Stimulated activated naive CD4-positive, alpha-beta T cell (primary cell): ENCODE results near the gene SPIN1.

Experiments
- DNase-seq, 6 experiments: peaks; one replicate each; lab custom pipeline; 2025; lab: John Stamatoyannopoulos, UW

SPIN1 gene

GRCh38 chr9:88498880-88499279 lies 110.6 kb downstream of the SPIN1 start:
- DNase-seq: no peak

- no peak for DNase-seq
These were observed 112.8 kb downstream of the SPIN1 start for GRCh38 chr9:88501086-88501485.

- DNase-seq: no peak
These were observed 114.3 kb downstream of the SPIN1 start for GRCh38 chr9:88502552-88503034.

GRCh38 chr9:88503081-88503844 lies 115.0 kb downstream of the SPIN1 start:
- DNase-seq: no peak

- DNase-seq: no peak
These were observed 115.9 kb downstream of the SPIN1 start for GRCh38 chr9:88503845-88504764.

- DNase-seq: no peak
These were observed 120.1 kb downstream of the SPIN1 start for GRCh38 chr9:88508326-88508725.

- DNase-seq: no peak
These were observed 123.7 kb downstream of the SPIN1 start for GRCh38 chr9:88511906-88512305.

GRCh38 chr9:88514247-88514646 lies 126.0 kb downstream of the SPIN1 start:
- no peak for DNase-seq

- DNase-seq: no peak
These were observed 133.1 kb downstream of the SPIN1 start for GRCh38 chr9:88521308-88521707.

GRCh38 chr9:88522360-88522759 lies 134.1 kb downstream of the SPIN1 start:
- no peak for DNase-seq

GRCh38 chr9:88523056-88523455 lies 134.8 kb downstream of the SPIN1 start:
- DNase-seq: no peak

GRCh38 chr9:88524911-88525310 lies 136.7 kb downstream of the SPIN1 start:
- no peak for DNase-seq

GRCh38 chr9:88527618-88528017 lies 139.4 kb downstream of the SPIN1 start:
- DNase-seq: no peak
